Stimulated activated CD8-positive, alpha-beta memory T cell treated with anti-CD3 and anti-CD28 coated beads, Interleukin-2, amount 100 ng/mL, for 1 hour (primary cell): Measurements from ENCODE around the gene FGF1.

Experiments
- DNase-seq, 2 donors: peaks; one replicate each; pipeline ENCODE4 v3.0.0-alpha.2; 2020; ENCODE audit warnings: low read depth in 2 of 2

Gene FGF1

GRCh38 chr5:142642427-142642826 is 43.5 kb downstream of the FGF1 start:
- DNase-seq, result no peak

DNA sequence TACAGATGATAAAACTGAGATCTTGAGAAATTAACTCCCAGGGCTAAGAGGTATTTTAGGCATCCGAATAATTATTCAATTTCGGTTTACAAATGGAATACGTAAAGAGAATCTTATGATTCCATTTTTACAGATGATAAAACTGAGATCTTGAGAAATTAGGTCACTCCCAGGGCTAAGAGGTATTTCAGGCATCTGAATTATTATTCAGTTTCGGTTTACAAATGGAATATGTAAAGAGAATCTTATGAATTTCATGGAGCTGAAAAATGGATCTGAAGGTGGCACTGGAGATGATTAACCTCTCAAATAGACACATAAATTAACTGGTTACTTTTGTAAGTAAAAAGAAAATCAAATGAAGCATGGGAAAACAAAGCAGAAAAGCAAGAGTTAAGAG is 44.2 kb downstream of the FGF1 start:
- no peak for DNase-seq

DNA sequence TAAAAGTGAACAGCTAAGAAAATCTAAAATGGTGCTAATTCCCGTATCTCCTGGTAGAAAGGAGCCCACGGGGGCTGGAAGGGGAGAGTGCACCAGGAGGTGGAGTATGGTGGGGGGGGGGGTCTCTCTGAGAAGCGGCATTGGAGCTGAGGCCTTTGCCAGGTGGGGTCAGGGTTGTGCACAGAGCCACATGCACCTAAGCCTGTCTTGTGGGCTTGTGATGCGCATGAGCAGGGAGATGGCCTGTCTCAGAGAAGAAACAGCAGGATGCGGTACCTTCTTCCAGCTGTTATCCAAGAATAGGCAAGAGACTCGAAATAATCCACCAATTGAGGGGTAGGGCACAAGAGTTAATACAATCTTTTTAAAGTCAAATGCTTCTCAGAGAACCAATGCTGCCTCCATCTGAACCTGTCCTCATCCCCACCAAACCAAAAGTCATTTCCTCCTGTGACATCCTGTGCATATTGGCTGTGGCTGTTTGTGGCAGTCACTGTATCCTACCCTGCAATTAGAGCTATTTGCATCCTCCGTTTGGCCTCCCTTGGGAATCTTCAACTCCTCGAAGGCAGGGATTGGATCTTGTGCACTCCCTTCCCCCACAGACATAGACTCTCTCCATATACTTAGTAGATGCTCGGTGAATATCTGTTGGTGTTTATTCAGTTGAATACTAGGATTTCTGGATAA is 45.4 kb downstream of the FGF1 start:
- no peak for DNase-seq

DNA sequence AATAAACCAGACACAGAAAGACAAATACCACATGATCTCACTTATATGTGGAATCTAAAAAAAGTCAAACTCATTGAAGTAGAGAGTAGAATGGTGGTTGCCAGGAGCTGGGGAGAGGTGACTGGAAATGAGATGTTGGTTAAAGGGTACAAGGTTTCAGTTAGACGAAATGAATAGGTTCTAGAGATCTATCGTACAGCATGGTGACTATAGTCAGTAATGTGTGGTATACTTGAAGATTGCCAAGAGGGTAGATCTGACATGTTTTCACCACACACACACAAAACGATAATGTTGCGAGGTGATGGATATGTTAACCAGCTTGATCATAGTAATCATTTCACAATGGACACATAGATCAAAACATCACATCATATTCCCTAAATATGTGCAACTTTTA is 46.4 kb downstream of the FGF1 start:
- DNase-seq, result no peak

DNA sequence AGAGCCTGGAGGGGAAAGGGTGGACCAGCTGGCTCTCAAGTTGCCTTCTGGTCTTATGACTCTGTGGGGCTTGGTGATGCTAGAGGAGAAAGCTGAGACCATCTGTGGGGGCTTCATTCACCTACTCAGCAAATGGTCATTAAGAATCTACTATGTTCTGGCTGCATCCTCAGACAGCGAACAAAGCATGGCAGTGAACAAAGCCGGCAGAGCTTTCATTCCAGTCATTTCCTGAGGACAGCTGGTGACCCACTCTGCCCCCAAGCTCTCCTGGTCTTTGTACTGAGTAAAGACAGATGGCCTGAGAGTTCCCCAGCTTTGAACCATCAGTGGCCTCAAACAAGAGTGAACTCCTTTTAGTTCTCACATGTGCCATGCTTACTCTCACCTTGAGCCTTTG is 48.0 kb downstream of the FGF1 start:
- DNase-seq, result no peak

GRCh38 chr5:142636698-142637324 is 49.1 kb downstream of the FGF1 start:
- no peak for DNase-seq

DNA sequence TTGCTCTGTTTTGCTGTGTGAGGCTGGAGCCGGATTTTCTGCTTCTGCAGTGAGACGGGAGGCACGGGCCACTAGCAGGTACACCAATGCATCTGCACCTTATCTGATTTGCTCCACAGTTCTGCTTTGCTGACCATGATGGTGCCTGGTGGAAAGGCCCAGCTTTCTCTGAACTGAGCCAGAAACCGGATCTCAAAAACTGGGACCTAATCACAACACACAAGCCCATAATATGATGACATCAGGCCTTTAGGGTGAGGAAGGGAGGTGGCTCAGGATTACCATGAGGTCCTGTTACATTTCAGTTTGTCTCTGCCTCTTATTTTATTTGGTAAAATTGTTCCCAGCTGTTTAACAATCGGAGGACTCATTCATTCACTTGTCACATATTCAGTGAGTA is 49.8 kb downstream of the FGF1 start:
- DNase-seq, result no peak

DNA sequence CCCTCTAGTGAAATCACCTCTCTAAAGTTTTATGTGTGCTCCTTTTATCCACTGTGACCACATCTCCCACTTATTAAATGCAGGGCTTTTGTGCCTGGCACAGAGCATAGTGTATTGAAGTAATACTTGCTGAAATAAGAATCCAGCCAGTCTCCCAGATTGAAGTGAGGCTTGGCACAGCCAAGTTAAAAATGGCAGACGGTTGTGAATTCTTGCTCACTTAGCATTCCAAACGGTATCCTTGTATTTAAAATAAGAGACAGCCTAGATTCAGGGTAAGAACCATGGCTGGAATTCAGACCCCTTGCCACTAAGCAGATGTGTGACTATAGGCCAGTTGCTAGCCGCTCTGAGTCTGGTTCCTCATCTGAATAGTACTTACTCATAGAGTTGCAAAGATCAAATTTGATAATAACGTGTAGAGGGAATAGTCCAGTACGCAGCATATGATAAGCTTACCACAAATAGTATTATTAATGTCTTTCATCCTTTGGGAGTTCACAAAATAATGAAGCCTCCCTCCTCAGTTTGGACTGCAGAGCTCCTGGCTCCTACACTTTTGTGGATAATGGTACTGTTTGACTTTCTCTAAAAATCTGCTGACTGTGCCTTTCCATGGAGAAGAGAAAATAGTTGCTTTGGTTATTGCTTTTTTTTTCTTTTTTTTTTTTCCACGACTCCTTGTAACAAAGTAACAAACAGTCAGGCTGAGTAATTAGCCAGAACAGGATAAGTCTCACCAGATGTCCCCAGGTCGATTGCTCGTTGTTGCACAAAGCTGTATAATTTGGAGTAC is 51.5 kb downstream of the FGF1 start:
- DNase-seq, result no peak

- DNase-seq, result no peak
These were observed 54.9 kb downstream of the FGF1 start for GRCh38 chr5:142630927-142631539.

DNA sequence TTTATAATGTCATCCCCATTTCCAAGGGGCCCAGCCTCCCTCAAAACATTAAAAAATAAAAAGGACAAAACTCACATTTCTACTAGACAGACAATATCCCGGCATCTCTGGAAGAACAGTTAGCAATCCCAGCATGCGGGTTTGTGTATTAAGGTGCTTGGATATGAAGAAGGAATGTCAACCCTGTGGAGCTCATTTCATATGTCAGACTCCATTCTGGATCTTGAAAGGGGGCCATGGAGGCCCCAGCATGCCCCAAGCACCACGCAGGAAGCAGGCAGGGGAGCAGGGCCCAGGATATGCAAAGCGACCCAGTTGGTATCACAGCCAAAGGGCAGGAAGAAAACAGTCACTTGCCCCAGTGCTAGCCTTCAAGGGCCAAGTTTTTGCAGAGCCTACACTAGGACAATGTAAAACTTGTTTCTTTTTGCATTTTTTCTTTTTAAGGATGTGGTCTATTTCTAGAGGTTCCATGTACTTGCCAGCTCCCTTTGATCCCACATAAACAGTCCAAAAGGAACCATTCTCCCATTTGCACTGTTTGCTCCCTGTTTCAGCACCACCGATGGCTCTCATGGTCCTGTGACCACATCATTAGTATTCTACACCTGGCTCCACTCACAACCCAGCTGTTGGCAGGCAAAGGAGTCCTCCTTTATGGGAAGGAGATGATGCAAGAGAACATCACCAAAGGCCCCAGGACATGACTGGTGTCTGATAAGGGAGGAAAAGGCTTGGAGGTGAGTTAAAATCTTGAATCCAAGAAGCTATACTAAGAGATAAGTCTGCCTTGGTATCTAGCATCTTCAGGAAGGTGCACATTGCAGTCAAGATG is 58.3 kb downstream of the FGF1 start:
- no peak for DNase-seq

DNA sequence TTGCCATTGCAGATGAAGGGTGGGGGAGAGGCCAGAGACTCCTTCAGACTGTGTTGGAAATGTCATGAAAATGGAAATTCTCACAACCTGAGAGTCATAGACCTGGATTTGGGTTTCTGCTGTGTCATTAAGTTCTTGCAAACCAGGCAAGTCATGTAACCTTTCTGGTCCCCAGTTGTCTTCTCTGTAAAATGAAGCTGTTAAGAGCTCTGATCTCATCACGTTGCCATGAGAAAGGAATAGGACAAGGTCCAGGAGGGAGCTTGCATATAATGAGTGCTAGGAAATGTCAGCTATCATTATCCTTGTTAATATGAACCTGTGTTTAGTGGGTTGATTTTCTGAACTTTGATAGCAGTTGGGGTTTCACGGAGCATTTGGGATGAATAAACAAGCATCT is 59.1 kb downstream of the FGF1 start:
- DNase-seq, result no peak

DNA sequence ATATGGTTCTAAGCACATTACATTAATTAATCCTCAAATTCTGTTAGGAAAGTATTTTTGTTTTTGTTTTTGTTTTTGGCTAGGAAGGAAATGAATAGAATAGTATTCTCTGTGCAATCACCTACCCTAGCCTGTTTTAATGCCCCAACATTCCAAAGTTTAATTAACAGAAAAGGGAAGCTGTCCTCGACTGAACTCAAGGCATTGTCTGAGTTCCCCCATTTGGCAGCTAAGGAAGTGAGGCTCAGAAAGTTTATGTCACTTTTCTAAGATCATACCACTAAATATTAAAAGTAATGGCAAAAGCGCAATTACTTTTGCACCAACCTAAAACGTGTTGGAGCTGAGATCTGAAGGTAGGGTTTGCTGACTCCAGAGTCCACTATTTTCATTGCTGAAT is 59.8 kb downstream of the FGF1 start:
- DNase-seq, result no peak

DNA sequence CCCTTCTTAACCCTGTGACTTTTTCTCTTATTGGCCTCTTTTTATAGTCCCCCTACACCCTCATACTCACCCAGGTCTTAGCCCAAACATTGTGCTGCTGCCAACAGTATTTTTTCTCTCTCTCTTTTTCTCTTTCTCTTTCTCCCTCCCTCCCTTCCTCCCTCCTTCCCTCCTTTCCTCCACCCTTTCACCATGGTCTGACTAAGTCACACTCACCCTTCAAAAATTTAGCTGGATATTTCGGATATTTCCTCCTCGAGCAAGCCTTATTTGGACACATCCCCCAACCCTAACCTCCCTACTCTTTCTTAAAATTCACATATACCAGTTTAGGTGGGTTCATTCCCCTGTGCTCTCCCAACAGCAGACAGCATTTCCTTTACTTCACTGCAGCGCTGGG is 64.7 kb downstream of the FGF1 start:
- no peak for DNase-seq

GRCh38 chr5:142619815-142620214 is 66.1 kb downstream of the FGF1 start:
- DNase-seq, result no peak

- no peak for DNase-seq
These were observed 67.8 kb downstream of the FGF1 start for GRCh38 chr5:142618130-142618523.

DNA sequence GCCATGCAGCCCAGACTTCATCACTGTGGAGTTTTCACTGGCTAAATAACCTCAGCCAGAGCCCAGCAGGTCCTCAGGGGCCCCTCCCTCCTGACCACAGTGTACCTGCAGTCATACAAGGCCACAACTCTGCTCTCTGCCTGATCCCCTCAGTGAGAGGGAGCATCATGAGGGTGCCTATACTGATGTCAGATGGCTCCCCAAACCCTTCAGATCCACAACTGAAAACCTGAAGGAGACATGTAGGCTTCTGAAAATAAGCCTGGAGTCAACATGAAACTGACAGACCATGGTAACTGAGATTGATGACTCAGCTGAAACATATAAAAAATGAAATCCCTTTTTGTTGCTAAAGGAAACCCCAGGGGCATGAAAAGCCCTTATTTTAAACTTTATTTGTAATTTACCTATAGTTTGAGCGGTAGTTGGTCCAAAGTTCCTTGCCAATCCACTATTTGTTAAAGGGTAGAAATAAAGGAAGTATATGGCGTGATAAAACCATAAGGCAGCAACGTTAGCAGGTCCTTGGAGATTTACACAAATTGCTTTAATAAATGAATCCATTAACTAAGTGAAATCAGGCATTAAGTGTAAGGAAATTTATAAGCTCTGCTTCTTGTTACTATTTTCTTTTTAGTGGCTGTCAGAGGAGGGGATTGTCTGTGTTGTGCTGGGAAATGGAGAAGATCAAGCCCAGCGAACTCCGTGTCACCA is 68.3 kb downstream of the FGF1 start:
- no peak for DNase-seq

DNA sequence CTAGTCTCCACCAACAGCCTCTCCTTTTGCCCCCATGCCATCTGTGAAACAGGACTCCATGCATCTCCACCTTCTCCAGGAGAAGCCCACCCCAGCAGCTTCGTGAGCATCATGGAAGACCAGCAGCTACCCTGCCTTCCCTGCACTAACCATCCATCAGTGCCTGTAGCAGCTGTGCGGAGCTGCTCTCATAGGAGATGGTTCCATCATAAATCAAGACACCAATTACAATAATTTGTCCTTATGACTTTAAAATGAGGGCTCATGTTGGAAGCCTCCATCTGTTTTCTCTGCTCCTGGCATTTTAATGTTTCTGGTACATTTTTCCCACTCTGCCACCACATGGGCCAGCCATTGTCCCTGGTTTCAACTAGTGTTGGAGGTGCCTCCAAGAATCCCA is 69.9 kb downstream of the FGF1 start:
- no peak for DNase-seq

DNA sequence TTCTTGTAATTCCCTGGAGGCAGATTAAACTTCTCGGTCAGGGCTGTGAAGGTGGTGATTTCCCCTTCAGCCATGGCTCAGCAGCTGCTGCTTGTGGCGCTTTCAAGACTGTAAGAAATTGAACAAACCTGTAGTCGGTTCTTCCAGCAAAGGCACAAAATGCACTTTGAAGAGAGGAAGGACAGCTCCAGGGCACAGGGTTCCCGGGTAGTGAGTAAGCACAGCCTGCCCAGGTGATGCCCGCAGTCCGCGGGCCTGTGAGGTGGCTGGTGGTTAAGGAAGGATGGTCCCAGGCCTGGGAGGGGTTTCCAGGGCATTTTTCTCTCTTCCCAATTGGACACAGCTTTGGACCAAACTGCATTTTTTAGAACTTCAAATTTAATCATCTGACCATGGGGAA is 71.8 kb downstream of the FGF1 start:
- DNase-seq, result no peak

- no peak for DNase-seq
These were observed 72.6 kb downstream of the FGF1 start for GRCh38 chr5:142613271-142613671.

DNA sequence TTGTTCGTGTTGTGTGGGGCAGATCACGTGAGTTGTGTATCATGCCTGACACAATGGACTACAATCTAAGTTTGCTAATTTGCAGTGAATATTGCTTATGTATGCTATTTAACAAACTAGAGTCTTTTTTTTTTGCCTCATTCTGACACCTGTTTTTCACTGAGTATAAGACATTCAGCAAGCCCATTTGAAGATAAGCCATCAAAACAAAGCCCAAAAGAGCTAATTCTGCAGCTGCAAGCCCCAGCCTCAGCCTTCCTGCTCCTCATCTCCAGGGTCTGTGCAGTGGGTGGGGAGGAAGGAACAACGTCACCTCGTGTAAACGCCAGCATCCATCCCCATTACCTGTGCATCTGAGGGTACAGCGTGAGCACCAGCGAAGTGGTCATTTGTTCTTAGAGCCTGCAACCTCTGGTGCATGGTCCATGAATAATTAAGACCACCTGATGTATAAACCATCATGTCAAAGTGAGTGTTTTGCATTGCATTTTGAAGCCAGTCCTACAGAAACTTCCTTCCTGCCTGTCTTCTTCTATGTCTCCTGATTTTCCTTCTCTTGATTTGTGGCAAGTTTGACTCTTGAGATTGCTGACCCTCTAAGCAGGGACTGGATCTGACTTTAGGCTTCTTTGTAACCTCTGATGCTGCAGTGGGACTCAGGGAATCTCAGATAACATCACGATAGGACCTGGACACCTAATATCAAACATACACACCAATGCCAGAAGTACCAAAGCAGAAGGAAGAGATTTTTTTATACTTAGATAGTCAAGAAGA is 73.2 kb downstream of the FGF1 start:
- no peak for DNase-seq
